Psoas muscle (tissue), 8 donors: ENCODE results near the gene ETV3L. TPM values are rescaled to one million over a fixed set of nuclear protein-coding genes. Genes with fewer than 3 reads are reported as not detected.

ENCODE experiments used
- ATAC-seq, 4 donors: fragments of 200-7000 bp; cut with Tn5 transposase; one replicate each; pipeline ENCODE4 v1.9.1; 2020; ENCODE audit warnings: moderate library complexity in 3 of 4, mild to moderate bottlenecking in 2 of 4
- DNase-seq, 2 donors: peaks; one replicate each; pipeline ENCODE4 v3.0.0-alpha.2; 2020
- H3K27ac ChIP-seq: fragments of 200-600 bp; one replicate; pipeline ENCODE4 v1.8.0; 2022
- H3K27me3 ChIP-seq, 3 donors: fragments of 200-600 bp in 1 of 3; one replicate each; pipeline versions ENCODE4 v1.6.1 to v1.8.0; 2013 to 2022; ENCODE audit warnings: low read length in 2 of 3, mild to moderate bottlenecking in 2 of 3, moderate library complexity in 1 of 3; ENCODE audit not compliant: insufficient read depth in 3 of 3
- H3K36me3 ChIP-seq, 2 donors: fragments of 200-600 bp in 1 of 2; one replicate each; pipeline versions ENCODE4 v1.6.1 to v1.8.0; 2013 to 2022; ENCODE audit warnings: low read depth in 1 of 2, mild to moderate bottlenecking in 1 of 2, moderate library complexity in 1 of 2; ENCODE audit not compliant: insufficient read depth in 1 of 2
- H3K4me1 ChIP-seq: fragments of 200-600 bp; one replicate; pipeline ENCODE4 v1.8.0; 2022
- H3K4me3 ChIP-seq: fragments of 200-600 bp; one replicate; pipeline ENCODE4 v1.8.0; 2022; ENCODE audit warnings: mild to moderate bottlenecking
- H3K9me3 ChIP-seq: fragments of 200-600 bp; one replicate; pipeline ENCODE4 v1.8.0; 2022
- CTCF ChIP-seq: fragments of 200-600 bp; IDR thresholded peaks from one replicate; pipeline ENCODE4 v1.8.0; 2022; ENCODE audit warnings: antibody characterized with exemption
- WGBS, 3 donors: extraction: QIAGEN DNeasy Blood & Tissue Kit; methylation state at CpG; one replicate each; pipeline versions ENCODE4 v1.1.6 to v1.1.7; 2013; 5-methylcytosine and 5-hydroxymethylcytosine counted together
- intact Hi-C, 2 donors: fragments of 100-400 bp; cut with DNase I; formaldehyde crosslinking; loops; one replicate each; pipeline versions ENCODE4 v1.11.0 to v1.14.2; 2022
- polyA plus RNA-seq, 3 donors: library from polyadenylated mRNA; stranded (reverse); fragments of 200-250 nt; gene quantifications; one replicate each; pipeline ENCODE4 v1.2.3, GENCODE V29; 2013
- total RNA-seq, 4 donors: library from RNA; stranded (reverse); fragmentation: NEBNext Ultra II Directional in 2 of 4; extraction: Animal tissue kit (Norgen Biotek cat#: 25700) in 2 of 4; gene quantifications; one replicate each; pipeline versions ENCODE4 v1.2.1 to v1.2.4, GENCODE V29; 2021 to 2023
- donor health status: healthy with polysubstance abuse.
- donor health status: DM: no; HTN: no; CAD: no; lungs with moderate emphysema.
- donor health status: Bipolar disorder and iron deficiency.
- donor health status: healthy.
- donor health status: DM: yes; HTN: yes; CAD: no.
- donor health status: DM: no; HTN: no; CAD: no.
- donor health status: DM: no; HTN: no; CAD: no.
- donor health status: DM: yes; HTN: yes; CAD: no.

Gene ETV3L
- total and polyA plus RNA-seq, 7 donors = not detected

- no peak overlapping the region for H3K4me3 ChIP-seq
- H3K9me3 ChIP-seq = no peaks in the 10 kb centered on the region
- DNase-seq (no peak), ATAC-seq (peak in 3 of 4 donors; percentile 36 to 52 (median 47))
- peaks cover 0 to 62% (median 15%) of the 10 kb centered on the region in 3 donors for H3K27me3 ChIP-seq
- H3K27ac ChIP-seq = no peak overlapping the region
- WGBS, 3 donors = 43 to 50% (median 43%) methylated on average over 6 of the region's 6 CpGs
- intact Hi-C loops = no loop called here
- no peaks in the 10 kb centered on the region for H3K4me1 ChIP-seq
- H3K36me3 ChIP-seq = no peaks in the 10 kb centered on the region
- no peak for TF ChIP-seq CTCF
Observed at GRCh38 chr1:157110003-157110402, 10.4 kb upstream of the ETV3L start.

GRCh38 chr1:157108448-157108847, 8.8 kb upstream of the ETV3L start:
- intact Hi-C loops = no loop called here
- no peak for TF ChIP-seq CTCF
- peaks cover 0 to 62% (median 15%) of the 10 kb centered on the region in 3 donors for H3K27me3 ChIP-seq

GRCh38 chr1:157107702-157108101, 8.1 kb upstream of the ETV3L start:
- WGBS, 3 donors = 16 to 25% (median 16%) methylated on average over 19 of the region's 19 CpGs
- Histone ChIP-seq H3K4me3 (no peak overlapping the region), H3K4me1 (no peaks in the 10 kb centered on the region), H3K36me3 (no peaks in the 10 kb centered on the region), H3K27ac (no peak overlapping the region), H3K27me3 (peaks cover 0 to 57% (median 15%) of the 10 kb centered on the region in 3 donors), H3K9me3 (no peaks in the 10 kb centered on the region)
- ATAC-seq (no peak), DNase-seq (no peak)
- no peak for TF ChIP-seq CTCF
- intact Hi-C loops = no loop called here

More at GRCh38 chr1:157108448-157108847, 8.8 kb upstream of the ETV3L start:
- ATAC-seq (no peak), DNase-seq (no peak)
- no peaks in the 10 kb centered on the region for H3K36me3 ChIP-seq
- no peaks in the 10 kb centered on the region for H3K4me1 ChIP-seq
- WGBS, 3 donors = 33 to 43% (median 36%) methylated on average over 6 of the region's 6 CpGs
- no peak overlapping the region for H3K4me3 ChIP-seq
- H3K27ac ChIP-seq = no peak overlapping the region
- H3K9me3 ChIP-seq = no peaks in the 10 kb centered on the region

- Histone ChIP-seq H3K27me3 (peaks cover 0 to 51% (median 15%) of the 10 kb centered on the region in 3 donors), H3K36me3 (no peaks in the 10 kb centered on the region), H3K27ac (no peak overlapping the region)
Observed at GRCh38 chr1:157106813-157107189, 7.2 kb upstream of the ETV3L start.

More at GRCh38 chr1:157106813-157107189, 7.2 kb upstream of the ETV3L start:
- Histone ChIP-seq H3K4me3 (no peak overlapping the region), H3K9me3 (no peaks in the 10 kb centered on the region), H3K4me1 (no peaks in the 10 kb centered on the region)
- DNase-seq (no peak), ATAC-seq (no peak)
- 64 to 69% (median 65%) methylated on average over 6 of the region's 6 CpGs for WGBS, 3 donors
- intact Hi-C loops = no loop called here
- no peak for TF ChIP-seq CTCF
